Cerebellar cortex (tissue), 1 donor: ENCODE measurements around the gene PIAS1.
"Not testable (repeated sequence)": the region's sequence is repeated elsewhere in the genome, so short reads cannot be mapped to it uniquely, and the experiment has no call there.

Experiments
- DNase-seq: peaks from one replicate; pipeline ENCODE4 v3.0.0-alpha.2; 2015; ENCODE audit warnings: low spot score

The PIAS1 gene

GRCh38 chr15:68218847-68219798 lies 165.0 kb downstream of the PIAS1 start:
- DNase-seq = no peak

DNA sequence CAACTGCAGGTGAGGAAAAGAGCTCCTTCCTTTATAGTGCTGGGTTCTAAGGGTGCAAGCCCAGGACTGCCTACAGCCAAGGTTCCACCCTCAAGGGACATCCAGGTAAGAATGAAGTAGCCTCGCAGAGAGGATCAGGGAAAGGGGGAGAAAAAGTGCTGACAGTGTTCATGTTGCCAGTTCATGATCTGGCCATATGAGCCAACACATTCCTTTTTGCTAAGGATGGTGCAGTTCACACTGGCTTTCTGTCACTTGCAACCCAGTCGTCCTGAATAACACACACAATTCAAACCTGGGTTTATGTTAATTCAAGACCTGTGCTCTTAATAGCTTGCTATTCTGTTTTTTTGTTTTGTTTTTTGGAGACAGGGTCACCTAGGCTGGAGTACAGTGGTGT lies 166.4 kb downstream of the PIAS1 start:
- no peak for DNase-seq

- DNase-seq = no peak
Measured at GRCh38 chr15:68220967-68221366, 166.9 kb downstream of the PIAS1 start.

DNA sequence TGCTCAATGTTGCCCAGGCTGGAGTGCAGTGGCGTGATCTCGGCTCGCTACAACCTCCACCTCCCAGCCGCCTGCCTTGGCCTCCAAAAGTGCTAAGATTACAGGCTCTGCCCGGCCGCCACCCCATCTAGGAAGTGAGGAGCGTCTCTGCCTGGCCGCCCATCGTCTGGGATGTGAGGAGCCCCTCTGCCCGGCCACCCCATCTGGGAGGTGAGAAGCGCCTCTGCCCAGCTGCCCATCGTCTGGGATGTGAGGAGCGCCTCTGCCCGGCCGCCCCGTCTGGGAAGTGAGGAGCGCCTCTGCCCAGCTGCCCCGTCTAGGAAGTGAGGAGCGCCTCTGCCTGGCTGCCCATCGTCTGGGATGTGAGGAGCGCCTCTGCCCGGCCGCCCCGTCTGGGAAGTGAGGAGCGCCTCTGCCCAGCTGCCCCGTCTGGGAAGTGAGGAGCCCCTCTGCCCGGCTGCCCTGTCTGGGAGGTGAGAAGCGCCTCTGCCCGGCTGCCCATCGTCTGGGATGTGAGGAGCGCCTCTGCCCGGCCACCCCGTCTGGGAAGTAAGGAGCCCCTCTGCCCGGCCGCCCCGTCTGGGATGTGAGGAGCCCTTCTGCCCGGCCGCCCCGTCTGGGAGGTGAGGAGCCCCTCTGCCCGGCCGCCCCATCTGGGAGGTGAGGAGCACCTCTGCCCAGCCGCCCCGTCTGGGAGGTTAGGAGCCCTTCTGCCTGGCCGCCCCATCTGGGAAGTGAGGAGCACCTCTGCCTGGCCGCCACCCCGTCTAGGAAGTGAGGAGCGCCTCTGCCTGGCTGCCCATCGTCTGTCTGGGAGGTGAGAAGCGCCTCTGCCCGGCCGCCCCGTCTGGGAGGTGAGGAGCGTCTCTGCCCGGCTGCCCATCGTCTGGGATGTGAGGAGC lies 167.7 kb downstream of the PIAS1 start:
- DNase-seq = not testable (repeated sequence)

- DNase-seq = not testable (repeated sequence)
Measured at GRCh38 chr15:68222432-68222743, 168.3 kb downstream of the PIAS1 start.

GRCh38 chr15:68223171-68223570 lies 169.1 kb downstream of the PIAS1 start:
- no peak for DNase-seq

- DNase-seq = no peak
Measured at GRCh38 chr15:68224108-68224507, 170.0 kb downstream of the PIAS1 start.

DNA sequence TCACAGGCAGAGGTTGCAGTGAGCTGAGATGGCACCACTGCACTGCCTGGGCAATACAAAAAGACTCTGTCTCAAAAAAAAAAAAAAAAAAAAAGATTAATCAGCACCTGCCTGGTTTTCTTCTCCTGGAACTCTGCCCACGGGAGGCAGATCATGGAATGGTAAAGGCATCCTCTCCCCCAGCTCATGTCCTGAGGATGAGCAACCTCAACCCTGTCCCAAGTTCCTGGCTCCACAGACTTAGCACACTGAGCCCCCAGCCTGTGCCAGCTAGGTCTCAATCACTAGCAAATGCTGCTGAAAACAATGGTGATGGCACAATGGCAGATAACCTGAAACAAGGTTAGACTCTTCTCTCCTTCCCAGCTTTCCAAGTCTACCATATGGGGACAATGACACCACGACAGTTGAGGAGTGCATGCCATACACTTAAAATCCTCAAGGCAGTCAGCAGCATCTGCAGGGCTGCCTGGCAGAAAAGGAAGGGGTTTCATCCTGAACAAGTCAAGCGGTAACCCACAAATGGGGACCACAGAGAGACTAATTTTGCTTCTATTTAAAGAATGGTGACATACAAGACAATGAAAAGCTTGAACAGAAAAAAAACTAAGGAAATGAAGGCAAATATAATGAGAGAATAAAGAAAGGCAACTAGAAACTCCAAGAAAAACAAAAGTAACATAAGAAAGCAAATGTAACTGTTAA lies 170.6 kb downstream of the PIAS1 start:
- DNase-seq = no peak

- not testable (repeated sequence) for DNase-seq
Measured at GRCh38 chr15:68225442-68225841, 171.3 kb downstream of the PIAS1 start.

GRCh38 chr15:68227643-68228142 lies 173.6 kb downstream of the PIAS1 start:
- no peak for DNase-seq

DNA sequence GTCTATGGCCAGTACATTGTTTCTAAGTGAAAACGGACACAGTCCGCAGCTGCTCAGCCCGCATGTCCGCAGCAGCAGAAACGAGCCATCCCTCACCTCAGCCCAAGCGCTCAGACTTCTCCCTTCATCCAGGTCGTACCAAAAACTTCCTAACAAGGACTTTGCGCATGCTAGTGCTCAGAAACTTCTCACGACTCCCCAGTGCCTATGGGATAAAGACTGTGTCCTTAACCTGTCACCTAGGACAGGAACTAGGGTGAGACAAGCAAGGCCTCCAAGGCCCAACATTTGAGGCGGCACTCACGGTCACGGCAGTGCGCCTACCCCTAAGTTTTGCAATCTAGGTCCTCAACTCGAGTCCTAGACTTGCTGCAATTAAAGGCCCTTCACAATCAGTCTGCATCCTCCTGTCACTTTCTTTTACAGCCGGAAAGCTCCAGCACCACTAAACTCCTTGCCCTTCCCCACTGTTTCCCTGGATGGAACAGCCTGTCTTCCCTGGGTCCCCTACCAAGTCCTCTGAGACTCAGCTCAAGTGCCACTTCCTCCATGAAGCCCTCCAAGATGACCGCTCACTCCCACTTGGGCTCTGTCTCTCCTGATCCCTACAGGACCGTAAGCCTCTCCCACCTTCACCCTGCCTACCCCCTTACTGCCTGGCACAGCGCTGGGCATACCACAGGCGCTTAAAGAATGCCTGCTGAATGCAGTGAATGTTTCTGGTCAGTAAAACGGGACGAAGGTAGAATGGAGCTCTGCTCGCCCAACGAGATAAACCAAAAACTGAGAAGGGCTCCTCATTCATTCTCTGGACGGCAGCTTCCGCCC lies 174.2 kb downstream of the PIAS1 start:
- DNase-seq = no peak

DNA sequence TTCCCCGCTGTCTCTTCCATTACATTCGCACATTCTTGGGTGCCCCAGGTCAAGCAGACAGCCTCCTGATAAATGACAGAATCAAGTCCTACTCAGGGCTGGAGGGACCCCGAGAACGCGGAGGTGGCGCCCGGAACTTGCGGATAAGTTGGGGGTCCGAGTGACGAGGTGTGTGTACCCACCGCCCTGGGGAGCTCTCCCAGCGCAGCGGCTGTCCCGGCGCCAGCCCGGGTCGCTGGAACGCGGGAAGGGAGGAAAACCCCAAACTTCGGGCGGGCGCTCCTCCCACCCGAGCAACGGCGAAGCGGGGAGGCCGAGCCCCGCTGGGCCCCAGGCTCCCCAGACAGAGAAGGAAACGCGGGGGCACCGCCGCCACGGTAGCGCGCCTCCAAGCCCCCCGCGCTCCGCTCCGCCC lies 174.9 kb downstream of the PIAS1 start:
- DNase-seq = no peak

- DNase-seq = peak; percentile 76
Measured at GRCh38 chr15:68229386-68230156, 175.5 kb downstream of the PIAS1 start, which contains the start of gene CLN6. CLN6 (minus strand) TSS chr15:68229728; CDS start chr15:68229584, 144 bp downstream.

DNA sequence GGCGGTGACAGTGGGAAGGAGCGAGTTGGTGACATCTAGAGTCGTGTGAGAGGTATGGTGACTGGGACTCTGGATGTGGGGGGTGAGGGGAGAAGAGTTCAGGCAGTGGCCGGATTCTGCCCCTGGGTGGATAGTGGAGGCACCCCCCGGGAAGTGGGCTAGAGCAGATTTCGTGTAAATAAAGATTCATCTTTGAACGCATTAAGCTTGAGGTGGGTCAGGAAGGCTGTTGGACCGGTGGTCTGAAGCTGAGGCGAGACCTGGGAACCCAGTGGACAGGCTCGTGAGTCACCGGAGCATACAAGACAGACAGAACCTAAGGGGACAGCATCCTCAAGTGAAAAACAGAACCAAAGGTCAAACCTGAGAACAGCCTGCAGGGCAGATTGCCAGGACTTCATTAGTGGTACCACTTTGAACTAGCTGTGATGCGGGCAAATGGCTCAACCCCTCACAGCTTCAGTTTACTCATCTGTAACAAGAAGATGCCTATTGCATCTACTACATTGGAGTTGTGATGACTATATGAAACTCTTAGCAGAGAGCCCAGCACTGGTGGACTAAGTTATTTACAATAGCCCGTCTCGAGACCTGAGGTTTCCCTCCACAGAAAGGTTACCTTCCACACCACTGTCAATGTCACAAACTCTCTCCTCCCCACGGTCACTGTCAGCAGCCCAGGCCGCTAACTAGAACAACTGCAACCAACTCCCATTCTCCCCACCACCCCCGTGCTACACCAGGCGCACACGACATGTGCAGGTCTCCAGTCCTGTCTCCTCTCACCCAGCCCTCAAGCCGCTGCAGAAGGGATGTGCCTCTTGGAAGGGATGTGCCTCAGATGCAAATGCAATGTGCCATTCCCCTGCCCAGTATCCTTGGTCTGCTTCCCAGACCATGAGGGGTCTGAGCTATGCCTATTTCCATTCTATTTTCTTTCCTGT lies 176.3 kb downstream of the PIAS1 start:
- DNase-seq = no peak

DNA sequence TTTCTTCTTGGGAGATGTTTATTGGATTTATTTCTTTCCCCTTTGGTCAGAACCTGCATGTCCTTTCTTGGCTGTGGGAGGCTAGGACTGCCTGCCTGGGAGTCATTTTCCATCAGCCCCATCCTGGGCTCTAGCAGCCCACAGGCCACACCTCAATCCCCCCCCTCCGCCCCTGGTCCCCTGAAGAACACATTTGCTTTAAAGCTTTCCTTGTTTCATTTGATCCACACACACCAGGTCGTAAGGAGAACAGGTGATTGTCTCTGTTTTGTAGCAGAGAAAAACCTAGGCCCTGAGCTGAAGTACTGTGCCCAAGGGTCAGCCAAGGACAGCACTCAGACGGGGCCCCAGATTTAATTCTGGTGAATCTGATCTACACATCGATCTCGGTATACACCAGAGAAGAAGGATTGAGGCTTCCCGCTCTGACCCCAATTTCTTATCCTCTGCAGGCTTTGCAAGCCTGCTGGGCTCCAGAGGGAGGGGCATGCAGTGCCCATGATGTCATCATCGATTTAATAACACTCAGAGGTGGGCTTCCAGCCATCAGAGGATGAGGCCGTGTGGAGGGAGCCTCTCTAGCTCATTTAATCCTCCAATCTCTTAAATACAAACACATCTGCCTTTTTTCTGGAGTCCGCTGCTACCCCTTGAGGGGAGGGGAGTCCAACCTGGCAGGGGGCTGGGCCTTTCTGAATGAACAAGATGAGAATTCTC lies 177.1 kb downstream of the PIAS1 start:
- no peak for DNase-seq

DNA sequence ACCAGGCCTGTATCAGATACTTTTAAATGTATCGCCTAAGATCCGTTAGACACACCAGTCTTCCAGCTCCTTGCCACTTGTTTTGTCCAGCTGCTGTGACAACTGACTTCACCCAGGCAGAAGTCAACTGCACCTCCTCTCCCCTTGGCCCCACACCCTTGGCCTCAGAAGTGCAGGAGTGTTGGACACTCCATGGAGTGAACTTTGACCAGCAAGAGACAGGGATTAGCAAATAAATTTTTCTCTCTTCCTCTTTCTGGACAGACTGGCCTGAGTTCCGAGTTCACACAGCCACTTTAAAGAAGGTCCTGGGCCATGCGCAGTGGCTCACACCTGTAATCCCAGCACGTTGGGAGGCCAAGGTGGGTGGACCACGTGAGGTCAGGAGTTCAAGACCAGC lies 178.3 kb downstream of the PIAS1 start:
- DNase-seq = no peak

- DNase-seq = no peak
Measured at GRCh38 chr15:68232937-68233336, 178.8 kb downstream of the PIAS1 start.

GRCh38 chr15:68234060-68234459 lies 179.9 kb downstream of the PIAS1 start:
- no peak for DNase-seq
